HG03045 (cell line): Measurements from ENCODE around the gene ZFHX3.
A peak's percentile ranks its signal among the peaks of the same experiment; 100 is the strongest.

Experiments
- ATAC-seq: cut with Tn5 transposase; IDR thresholded peaks from one replicate; pipeline ENCODE4 v1.9.1; 2021; ENCODE audit warnings: mild to moderate bottlenecking, moderate library complexity; ENCODE audit not compliant: unreplicated experiment

ZFHX3 gene

DNA sequence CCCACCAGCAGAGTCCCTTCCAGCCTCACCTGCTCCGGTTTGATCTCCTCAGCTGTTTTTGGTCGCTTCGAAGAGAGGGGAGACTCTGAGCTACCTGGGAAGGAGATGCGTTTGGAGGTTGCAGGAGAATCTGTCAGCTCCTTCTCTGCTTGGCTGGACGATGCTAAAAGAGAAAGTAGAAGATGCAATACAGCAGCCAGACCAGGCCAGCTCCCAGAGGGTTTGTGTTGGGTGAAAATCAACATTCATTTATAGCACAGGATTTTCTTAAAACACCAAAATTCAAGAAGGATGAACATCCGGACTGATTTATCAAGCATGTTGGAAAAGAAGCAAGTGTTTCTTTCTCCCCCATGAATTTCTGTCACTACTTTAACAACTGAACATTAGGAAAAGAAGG lies 236.1 kb downstream of the ZFHX3 start:
- no peak for ATAC-seq

DNA sequence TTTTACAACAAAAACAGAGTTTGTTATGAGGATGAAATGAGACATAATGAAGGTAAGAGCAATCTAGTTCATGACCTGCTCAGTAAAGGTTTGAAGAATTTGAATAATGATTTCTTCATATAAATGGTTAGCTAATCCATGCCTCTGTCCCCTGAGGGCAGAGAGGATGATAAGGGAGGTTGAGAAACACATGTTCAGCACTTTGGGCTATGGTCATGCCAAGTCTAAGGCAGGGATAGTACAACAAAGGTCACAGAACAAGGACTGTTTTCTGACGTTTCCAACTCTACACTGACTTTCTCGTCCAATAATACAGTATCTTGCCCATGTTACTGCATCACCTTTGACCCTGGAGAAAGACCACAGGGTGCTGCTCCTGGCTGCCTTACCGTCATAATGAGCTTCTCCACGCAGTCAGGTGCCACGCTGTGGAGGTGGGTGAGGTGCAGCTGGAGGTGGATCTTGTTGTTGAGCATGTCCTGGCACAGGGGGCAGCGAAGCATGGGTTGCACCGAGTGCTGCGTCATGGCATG lies 236.7 kb downstream of the ZFHX3 start:
- no peak for ATAC-seq

- ATAC-seq: no peak
These were observed 237.4 kb downstream of the ZFHX3 start for GRCh38 chr16:72810480-72810879.

DNA sequence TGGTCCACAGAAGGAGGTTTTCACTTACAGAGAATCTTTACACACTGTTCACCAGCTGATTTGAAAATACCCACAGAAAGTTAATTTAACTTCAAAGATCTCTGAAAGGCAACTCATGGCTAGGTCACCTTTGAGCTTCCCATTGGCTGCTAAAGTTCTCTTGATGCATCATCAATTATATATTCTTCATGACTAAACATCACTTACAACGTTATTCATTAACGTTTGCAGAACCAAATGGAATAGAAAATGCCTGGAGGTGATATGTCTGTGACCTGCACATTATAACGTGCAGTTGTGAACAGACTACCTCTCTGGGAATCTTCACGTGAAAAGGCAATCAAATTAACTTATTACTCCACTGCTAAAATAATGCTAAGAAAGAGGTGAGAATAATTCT lies 238.5 kb downstream of the ZFHX3 start:
- ATAC-seq: no peak

- ATAC-seq: no peak
These were observed 239.2 kb downstream of the ZFHX3 start for GRCh38 chr16:72808754-72809153.

DNA sequence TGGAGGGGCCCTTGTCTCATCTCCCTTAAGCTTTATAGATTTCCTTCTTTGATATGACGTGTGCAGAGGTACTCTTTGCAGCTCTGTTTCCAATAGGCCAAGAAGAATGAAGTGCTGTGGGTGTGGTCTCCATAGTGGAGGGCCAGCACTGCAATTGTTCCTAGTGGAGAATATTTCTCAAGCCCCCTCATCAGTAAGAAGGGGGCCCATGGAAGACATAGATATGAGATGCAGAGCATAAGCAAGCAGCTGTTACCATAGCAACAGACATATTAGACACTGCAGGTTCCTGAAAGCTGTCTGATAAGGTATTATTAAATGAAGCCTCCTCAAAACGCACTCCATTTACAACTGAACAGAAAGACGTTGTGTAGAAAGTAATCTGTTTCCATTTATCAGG lies 240.7 kb downstream of the ZFHX3 start:
- ATAC-seq: no peak

DNA sequence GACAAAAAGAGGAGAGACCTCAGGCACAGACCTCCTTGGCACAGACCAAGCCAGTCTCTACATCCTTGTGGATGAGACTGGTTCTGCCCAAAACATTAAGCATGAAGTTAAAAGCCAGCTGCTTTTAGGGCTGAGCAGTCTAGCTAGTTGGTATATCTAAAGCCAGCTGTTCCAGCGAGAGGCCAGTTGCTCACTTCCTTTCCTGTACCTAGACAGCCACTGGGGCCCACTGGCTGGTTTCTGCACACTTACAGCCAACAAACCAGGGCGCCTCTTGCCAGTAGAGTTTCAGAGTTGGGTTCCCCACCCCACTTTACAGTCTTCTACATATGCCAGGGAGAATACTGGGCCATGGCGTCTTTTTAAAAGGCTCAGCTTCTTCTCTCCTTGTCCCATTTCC lies 242.4 kb downstream of the ZFHX3 start:
- ATAC-seq: no peak

DNA sequence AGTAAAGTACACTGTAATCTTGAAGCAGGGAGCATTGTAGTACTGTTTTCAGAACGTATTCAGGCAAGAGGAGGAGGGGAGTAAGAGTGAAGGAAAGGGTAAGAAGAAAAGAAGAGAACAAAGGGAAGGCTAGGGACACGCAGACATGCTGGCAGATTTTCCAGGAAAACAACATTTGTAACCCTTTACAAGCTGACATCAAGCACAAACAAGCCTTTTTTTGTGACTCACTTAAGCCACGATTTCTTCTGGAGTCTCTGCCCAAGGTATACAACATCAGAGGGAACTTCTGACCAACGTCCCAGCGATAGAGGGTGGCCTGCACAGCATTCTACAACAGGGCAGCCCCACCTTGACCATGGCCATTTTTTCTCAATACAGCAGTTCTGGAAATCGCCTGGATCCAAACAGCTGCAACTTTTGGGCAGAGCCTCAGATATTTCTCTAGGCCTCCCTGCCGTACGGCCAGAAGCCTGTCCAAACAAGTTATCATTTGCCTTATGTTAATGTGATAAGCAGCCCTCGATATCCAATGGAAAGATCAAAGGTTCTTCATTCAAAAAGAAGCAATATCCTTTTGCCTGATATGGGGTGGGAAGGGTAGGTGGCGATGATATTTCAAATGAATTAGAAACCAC lies 247.3 kb downstream of the ZFHX3 start:
- no peak for ATAC-seq

DNA sequence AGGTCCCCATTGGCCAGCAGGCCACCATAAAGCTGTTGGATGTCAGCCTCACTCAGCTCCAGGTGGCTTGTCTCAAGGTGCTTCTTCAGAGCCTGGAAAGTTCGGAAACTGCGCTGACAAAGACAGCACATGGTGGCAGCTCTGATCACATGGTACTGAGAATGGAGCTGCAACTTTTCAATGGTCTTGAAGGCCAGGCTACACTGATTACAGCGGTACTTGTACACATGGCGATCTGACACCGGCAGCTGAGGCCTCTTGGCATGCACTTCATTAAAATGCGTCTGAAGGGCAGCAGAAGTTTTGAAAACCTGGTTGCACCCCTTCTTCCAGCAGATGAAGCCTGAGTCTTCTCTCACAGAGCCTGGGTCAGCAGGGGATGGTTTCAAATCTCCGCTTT lies 249.7 kb downstream of the ZFHX3 start:
- no peak for ATAC-seq

DNA sequence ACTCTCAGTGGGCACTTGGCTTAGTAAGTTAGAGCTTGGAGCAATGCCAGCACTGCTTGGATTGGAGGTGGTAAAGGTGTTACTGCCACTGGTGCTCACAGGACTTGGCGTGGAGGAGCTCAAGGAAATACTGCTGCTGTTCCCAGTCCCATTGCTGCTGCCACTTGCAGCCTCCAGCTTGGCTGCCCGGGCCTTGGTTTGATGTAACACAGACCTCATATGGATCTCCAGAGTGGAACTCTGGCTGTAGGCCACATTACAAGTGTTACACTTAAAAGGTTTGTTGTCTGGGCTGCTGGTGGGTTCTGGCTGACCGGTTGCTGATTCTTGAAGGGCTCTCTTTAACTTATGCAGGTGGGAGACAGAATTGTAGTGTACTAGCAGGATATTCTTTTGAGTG lies 250.3 kb downstream of the ZFHX3 start:
- ATAC-seq: no peak

- ATAC-seq: no peak
These were observed 251.7 kb downstream of the ZFHX3 start for GRCh38 chr16:72796222-72796621.

- no peak for ATAC-seq
These were observed 252.9 kb downstream of the ZFHX3 start for GRCh38 chr16:72794986-72795385.

DNA sequence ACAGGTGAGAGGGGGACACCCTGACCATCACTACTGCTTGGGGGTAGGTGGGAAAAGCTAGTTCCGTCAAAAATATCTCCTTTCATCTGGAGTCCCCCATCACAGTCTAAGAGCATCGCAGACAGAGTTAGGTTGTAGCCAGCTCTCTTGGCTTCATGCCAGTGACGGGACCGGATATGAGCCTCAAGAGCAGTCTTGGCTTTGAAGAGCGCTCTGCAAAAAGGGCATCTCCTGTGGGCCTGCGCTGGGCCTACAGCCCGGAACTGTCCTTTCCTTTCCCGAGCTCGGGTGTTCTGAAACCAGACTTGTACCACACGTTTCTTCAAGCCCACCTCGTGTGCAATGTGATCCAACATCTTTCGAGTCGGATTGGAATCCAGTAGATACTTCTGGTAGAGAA lies 253.6 kb downstream of the ZFHX3 start:
- no peak for ATAC-seq

DNA sequence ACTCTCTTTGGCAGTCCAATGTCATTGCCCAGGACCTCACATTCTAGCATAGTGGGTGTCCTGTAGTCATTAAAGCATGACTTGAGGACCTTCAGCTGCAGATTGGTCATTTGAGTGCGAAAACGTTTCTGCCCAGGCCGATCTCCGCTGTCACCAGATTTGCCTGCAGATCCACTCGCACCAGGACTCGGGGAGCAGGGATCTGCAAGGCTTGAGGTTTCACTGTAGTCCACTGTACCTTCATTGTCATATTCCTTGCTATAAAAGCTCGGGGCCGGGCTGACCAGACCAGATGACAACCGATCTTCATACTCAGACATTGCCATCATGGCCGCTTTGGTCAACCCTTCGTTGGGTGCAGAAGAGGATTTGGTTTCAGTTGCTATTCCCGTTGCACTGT lies 254.2 kb downstream of the ZFHX3 start:
- no peak for ATAC-seq

GRCh38 chr16:72793017-72793416 lies 254.9 kb downstream of the ZFHX3 start:
- no peak for ATAC-seq

DNA sequence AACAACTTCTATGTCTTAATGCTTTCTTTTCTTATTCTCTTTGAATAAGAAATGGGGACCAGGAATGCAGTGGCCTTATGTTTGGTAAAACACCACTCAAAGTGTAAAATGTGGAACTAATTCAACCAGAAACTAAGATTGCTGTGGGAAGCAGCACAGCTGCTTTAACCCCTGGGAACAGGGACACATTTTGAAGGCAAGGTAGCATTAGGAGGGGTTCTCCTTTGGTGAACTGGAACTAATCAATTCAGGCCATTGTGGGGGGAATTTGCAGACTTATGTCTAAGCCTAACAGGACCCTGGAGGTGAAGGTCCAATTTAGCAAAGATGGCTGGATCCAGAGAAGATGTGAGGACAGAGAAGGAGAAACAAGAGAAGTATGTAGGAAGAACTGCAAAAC lies 256.1 kb downstream of the ZFHX3 start:
- ATAC-seq: no peak

DNA sequence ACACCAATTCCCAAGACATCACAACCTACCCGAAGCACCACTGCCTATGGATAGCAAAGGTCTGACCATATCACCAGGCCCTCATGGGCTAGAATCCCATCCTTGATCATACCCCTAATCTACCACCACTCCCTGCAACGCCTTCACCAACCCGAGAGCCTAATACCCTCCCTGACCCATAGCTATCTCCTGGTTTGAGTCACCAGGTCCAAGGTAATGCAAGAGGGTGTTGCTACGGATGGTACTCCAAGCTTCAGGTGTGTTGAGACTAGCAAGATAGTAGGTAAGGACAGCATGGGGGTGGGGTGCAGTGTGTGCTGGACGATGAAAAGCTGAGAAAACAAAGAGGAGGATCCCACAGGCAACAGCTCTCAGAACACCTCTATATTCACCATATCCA lies 258.0 kb downstream of the ZFHX3 start:
- ATAC-seq: no peak

- ATAC-seq: no peak
These were observed 258.5 kb downstream of the ZFHX3 start for GRCh38 chr16:72789465-72789864.

DNA sequence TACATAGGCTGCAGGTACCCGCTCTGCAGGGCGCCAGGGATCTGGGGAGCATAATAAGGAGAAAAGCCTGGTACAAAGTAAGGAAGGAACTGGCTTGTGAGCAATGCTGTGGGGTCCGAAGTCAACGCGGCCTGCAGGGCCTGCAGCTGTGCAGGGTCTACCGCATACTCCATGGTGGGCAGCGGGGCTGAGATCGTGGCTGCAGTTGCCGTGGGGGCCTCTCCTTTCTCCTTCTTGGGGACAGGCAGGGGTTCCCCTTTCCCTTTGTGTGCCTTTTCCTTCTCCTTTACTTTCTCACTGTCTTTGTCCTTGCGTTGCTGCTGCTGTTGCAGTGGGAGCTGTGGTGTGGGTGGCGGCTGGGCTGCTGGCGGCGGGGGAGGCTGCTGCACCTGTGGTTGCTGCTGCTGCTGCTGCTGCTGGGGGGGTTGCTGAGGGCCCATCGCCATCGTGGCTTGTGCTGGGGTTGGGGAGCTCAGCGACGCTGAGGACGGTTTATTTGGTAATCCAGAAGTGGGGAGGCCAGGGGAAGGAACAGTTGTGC lies 259.6 kb downstream of the ZFHX3 start:
- ATAC-seq: no peak

DNA sequence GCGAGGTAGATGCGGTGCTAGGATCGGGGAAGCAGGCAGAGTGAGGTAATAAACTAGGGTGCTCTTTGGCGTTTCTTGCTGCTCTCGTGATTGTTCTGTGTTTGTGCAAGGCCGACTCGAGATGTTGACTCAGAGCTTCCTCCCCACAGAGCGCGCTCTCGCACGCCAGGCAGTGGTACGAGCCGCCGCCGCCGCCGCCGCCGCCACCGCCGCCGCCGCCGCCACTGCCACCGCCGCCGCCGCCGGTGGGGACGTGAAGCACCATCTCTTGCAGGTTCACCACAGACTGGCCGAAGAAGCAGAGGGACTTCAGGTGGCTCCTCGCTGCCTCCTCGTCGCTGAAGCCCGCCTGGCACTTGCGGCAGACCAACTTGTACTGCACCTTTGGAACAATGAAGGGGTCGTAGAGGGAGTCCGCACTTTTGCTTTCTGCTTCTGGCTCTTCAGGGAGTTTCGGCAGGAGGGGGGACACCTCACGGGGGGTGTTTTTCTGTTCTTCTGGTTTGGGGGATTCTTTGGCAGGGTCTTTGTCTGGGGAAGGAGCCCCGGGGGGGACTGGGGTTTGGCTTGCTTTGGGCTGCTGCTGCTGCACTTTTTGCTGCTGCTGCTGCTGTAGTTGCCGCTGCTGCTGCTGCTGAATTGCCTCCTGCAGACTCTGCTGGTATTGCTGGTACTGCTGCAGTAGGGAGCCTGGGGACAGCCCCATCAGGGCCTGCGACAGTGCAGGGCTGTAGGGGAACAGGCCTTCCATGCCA lies 260.2 kb downstream of the ZFHX3 start:
- ATAC-seq: peak; percentile 85

GRCh38 chr16:72787130-72787513 lies 260.8 kb downstream of the ZFHX3 start:
- ATAC-seq: no peak

DNA sequence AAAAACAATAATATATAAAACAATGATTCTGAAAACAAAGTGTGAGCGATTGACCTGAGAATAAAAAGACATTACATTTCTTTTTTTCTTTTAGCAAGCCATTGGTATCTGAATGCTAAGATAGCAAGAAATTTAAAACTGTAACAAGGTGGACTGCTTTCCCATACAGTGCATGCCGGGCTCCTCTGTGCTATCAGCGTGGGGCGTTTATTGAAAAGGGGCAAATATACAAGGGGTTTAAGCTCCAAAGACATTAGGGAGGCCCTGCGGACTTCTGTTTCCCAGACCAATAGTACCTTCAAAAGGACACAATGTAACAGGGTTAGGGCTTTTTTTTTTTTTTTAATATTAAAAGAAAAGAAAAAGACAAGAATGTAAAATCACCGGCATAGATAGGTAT lies 261.3 kb downstream of the ZFHX3 start:
- no peak for ATAC-seq
